GM21786 (cell line): Measurements from ENCODE around the gene SRRM5.
A peak's percentile ranks its signal among the peaks of the same experiment; 100 is the strongest.
"Not testable (repeated sequence)": the region's sequence is repeated elsewhere in the genome, so short reads cannot be mapped to it uniquely, and the experiment has no call there.

Experiments used
- ATAC-seq: cut with Tn5 transposase; IDR thresholded peaks from one replicate; pipeline ENCODE4 v1.9.1; 2021; ENCODE audit not compliant: unreplicated experiment

Gene SRRM5

DNA sequence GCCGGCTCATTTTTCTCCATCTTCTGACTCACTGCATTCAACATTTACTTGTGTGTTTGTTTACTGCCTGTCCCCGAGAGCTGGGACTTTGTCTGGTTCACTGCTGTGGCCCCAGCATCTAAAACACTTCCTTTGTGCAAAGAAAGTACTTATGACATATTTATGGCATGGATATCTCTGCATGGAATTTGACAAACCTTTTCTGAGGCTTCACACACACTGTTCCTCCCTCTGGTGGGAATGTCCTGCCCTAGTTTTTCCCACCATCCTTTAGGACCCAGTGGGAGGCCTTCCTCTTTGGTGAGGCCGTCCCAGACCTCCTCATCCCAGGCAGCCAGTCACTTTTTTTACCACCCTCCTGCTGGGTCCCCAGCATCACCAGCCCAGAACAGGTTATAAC, 1.4 kb upstream of the SRRM5 start:
- no peak for ATAC-seq

DNA sequence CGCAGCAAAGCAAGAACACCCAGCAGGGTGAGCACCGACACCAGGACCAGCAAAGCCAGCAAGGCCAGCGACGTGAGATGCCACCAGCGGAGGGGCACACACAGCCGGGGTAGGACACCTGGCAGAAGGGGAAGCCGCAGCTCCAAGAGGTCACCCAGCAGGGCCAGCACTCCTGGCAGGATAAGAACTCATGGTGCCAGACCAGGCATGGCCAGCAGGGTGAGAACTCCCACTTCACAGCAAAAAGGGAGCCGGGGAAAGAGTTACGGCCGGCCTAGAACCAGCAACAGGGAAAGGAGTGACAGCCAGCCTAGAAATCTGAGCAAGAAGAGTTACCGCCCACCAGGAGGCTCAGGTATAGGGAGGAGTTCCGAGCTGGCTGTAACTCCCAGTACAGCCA, 486 bp downstream of the SRRM5 start:
- no peak for ATAC-seq

DNA sequence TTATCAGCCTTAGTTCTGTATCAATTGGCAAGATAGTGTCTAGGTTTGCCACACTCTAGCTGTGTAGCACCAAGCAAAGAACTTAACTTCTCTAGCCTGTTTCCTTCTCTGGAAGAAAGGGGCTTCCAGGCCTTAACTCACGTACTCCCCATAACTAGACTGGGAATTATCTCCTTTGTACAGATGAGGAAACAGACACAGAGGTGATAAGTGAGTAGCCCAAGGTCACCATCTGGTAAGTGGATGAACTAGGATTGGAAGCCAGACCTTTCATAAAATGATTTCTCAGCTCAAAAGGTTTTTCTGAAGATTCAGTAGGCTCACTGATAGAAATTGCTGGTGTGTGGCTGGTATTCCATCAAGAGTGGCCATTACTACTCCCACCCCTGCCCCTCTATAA, 4.4 kb downstream of the SRRM5 start:
- no peak for ATAC-seq

DNA sequence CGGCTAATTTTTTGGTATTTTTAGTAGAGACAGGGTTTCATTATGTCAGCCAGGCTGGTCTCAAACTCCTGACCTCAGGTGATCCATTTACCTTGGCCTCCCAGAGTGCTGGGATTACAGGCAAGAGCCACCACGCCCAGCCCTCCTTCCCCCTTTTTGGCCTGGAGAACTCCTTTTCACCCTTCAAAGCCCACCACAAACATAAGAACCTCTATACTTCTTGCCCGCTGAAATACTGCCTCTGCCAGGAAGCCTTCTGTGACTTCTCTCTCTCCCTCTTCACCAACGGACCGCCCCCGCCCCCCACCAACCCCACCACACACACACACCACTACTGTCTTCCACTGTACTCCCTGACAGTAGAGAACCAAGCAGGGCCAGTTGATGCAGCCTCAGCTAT, 5.1 kb downstream of the SRRM5 start:
- no peak for ATAC-seq

DNA sequence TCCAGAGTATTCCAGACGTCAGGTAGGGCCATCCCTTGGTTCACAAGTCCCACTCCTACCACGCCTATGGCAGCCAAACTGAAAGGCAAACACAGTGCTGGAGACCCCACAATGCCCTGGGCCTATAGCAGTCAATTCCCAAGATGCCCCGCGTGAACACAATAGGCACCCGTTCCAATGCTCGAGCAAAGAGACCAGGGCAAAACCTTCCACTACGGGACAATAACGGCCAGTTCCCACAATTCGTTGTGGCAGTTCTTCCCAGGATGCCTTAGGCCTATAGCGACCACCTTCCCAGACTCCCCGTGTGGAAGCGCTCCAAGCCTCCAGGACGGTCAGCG, 7.0 kb downstream of the SRRM5 start:
- peak; percentile 8 for ATAC-seq

DNA sequence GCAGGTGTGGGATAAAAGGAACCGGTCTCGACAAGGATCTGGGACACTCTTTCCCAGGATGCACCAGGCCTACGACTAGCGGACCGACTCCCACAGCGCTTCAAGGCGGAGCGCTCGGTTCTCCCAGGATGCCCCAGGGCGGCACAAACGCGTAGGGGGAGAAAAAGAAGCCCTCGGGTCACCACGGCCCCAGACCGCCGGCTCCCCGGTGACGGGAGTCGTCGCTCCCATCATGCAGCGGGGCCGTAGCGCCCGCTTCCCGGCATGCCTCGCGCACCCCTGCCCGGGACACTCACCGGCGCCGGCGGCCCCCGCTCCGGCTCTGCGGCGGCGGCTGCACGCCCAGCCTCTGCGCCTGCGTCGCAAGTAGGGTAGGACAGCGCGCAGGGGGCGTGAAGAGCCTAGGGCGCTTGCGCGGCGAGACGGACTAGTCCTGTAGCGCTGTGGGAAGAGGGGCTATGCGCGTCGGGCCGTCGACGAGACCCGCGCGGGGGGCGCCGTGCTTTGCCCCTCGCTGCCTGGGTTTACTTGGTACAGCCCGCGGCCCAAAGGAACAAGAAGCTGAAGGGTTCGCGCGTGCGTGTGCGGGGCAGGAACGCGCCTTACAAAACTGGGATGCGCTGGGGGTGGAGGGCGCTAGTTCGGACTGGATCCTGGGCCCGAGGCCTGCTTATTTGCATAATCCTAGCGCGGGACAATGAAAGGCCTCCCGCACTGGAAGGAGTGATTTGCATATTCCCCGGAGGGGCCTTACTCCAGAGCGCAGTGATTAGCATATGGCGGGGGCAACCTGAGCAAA, 7.6 kb downstream of the SRRM5 start, which contains the start of gene ZNF428:
Gene ZNF428 (minus strand): TSS at position 368 of the 799 bp plus-strand sequence. CDS start 5,325 bp downstream, outside the sequence.
- peak; percentile 73 for ATAC-seq

DNA sequence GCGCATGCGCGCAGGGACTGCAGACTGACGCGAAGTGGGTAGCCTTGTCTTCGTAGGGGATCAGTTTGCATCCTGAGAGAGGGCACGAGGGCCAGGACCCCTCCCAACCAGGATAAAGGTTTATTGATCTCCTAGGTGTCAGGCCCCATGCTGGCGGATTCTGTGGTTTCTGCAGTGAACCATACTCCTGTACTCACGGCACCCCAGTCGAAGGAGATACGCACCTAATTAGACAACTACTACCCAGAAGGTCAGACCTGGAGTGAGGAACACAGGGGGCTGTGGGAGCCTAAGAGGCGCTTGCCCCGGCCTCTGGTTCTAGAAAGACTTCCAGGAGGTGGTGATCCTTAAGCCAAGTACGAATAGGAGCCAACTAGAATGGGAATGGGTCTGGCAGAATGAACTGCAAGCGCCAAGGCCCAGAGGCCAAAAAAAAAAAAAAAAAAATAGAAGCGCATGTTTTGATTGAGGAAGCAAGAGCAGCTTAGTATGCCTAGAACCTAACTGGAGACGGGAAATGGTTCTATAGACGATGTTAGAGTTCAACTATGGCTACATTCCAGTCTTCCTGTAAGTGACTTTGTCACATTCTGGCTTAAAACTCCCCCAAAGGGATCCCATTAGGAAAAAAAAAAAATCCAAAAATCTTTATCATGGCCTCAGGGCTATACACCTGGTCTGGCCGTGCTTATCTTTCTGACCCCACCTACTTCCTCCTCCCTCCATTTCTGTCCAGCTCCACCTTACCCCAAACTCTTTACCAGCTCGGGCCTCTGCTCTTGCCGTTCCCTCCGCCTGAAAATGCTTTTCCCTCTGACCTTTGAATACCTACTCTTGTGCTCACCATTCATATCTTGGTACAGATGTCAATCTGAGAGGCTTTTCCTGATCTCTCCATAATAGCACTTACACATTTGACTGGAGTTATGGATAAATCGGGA, 8.4 kb downstream of the SRRM5 start:
- ATAC-seq: no peak

DNA sequence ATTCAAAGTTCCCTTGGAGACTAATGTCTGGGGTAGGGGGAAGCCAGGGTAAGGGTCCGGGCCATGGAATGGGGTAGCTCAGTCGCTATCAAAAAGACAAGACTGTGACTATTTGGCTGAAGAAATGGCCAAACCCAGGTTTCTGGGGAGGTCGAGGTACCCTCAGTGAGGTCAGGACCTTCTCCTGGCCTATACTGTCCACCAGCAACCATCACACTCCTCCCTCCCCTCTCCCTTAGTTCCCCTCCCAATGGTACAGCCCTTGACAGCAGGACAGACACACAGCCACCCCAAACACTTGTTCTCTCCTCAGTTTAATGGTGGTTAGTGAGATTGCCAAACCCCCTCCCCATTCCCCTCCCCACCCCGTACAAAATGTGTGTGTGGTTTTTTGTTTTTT, 10.2 kb downstream of the SRRM5 start:
- ATAC-seq: no peak

DNA sequence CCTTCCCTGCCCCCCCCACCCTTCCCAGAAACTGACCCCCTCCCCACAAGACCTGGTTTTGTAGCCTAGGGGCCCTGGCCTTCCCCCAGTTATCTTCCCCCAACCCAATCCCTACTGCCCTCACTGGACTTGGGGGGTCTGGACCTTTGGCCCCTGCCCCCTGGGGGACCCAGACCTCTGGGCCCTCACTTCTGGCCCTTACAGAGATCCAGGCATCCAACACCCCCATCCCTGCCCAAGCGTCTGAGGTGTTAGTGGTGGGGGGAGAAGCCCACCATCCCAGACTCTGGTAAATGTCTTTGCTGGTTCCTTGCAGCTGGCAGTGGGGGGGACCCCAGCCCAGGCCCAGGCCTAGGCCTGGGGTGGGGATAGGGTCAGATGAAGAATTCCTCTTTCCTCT, 11.1 kb downstream of the SRRM5 start:
- no peak for ATAC-seq

DNA sequence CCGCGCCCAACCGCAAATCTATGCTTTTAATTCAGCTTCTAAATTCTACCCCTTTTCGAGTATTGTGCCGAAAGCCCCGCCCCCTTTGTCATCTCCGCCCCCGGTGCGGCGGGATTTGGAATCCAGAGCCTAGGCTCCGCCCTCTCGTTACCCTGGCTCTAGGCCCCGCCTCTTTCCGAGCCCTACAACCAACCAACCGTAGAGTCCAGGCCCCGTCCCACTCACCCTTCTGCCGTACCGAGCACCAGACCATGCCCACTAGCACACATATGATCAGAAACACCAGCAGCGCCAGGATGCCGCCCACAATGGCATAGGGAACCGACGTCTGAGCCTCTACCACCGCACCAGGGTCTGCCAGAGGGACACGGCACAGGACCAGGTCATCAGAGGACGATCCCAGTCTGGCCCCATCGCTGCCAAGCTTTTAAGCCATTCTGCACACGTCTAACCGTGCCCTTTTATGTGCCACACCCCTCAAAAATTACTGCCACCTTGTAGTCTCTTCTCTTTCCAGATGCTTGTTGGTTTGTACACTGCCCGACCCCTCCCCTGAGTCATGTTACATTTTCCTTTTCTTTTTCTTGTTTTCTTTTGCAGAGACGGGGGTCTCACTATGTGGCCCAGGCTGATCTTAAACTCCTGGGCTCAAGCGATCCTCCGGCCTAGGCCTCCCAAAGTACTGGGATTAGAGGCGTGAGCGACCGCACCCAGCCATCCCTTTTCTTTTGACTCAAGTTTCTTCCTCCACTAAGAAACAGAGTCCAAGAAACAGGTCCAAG, 12.2 kb downstream of the SRRM5 start:
- no peak for ATAC-seq

DNA sequence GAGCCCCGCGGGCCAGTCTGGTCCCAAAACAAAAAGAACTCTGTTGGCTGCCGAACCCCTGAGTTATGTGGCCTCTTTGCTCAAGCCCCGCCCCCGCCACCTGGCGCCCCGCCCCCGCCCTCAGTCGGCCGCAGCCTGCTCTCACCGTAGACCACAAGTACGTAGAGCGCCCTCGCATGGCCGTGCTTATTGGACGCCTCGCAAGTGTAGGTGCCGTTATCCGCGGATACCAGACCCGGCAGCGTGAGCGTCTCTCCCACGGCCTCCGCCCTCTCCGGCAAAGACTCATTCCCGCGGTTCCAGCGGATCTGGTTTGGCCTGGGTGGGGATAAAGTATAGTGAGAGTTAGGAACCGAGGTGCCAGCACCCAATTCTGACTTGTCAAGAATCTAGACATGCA, 13.0 kb downstream of the SRRM5 start:
- ATAC-seq: no peak

DNA sequence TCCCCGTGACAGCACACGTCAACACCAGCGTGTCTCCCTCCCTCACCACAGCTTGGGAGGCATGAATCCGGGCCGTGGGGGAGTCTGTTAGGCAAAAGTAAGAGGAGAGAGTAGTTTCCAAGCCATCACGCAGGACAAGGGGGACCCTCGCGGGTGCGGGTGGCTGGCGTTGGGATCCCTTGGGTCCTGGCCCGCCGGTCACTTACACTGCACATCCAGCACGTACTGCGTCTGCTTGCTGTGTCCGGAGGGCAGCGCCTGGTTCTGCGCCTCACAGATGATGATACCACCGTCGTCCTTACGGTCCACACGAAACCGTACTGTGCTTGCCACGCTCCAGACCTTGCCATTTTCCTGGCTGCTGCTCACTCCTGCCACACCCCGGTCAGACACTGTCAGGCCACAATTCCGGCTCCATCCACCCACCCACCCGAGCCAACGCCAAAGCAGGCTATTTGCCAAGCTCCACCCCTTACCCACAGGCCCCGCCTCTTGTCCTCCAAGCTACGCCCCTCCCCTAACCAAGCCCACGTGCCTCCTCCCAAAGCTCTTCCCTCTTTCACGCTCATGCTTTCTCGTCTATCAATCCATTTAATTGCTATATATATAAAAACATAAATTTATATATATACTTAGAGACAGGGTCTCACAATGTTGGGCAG, 14.2 kb downstream of the SRRM5 start:
- ATAC-seq: no peak

DNA sequence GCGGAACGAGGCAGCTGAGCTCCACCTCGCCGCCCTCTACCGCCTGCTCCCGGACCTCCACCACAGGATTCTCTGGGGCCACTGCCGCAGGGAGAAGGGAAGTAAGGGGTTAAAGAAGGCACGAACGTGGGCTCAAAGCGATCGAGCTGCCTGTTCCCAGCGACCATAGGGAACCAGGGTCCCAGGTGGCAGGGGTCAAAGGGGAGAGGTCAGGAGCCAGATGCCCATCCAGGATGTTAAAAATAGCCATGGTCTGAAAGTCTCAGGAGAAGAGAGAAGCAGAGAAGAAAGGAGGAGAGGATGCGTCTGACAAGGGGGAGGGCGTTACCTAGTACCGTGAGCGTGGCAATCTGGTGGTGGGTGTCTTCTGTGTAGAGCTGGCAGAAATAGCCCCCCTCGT, 14.9 kb downstream of the SRRM5 start:
- no peak for ATAC-seq

DNA sequence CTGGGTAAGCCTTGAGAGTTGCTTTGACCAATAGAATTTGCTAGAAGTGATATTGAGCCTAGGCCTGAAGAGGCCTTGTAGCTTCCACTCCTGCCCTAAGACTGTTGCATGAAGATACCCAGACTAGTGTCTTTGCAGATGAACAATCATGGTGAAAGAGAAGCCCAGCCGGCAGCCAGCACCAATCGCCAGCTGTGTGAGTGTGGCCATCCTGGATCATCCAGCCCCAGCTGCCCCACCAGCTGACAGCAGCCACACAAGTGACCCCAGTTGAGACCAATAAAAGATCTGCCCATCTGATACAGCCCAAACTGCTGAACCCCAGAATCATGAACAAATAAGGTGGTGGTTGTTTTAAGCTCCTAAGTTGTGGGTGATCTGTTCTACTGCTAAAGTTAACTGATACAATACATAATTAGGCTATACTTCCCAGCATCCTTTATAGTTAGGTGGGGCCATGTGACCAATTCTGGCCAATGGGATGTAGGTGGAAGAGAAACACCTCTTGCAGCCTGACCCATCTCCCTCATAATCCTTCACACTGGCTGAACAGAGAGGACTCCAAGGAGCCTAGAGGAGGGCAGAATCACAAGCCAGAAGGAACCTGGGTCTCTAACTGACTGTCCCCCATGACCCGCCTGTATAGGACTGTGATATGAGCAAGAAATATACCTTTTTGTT, 16.9 kb downstream of the SRRM5 start:
- no peak for ATAC-seq

DNA sequence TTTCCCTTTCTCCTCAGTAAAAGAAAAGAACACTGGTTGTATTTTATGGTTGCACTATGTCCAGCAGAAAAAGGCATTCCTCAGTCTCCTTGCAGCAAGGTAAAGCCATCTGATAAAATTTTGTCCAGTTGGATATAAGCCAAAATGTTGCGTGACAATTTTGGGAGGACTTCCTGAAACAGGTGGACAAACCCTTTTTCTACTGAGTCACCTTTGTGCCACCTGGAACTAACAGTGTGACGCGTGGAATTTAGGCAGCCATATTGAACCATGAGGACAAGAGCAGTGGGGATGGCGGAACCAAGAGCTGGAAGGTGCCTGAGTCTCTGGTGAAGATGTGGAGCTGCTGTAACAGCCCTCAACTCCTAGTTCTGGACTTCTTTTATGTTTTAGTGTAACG, 19.6 kb downstream of the SRRM5 start:
- no peak for ATAC-seq

DNA sequence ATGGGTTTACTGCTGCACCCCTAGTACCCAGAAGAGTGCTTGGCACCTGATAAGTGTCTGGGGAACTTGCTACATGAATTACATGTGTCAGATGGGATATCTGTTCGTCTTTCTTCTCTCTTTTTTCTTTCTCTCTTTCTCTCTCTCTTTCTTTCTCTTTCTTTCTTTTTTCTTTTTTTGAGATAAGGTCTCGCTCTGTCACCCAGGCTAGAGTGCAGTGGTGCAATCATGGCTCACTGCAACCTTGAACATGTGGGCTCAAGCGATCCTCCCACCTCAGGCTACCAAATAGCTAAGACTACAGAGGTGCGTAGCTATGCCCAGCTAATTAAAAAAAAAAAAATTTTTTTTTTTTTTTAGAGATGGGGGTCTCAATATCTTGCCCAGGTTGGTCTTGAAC, 21.6 kb downstream of the SRRM5 start:
- ATAC-seq: no peak

DNA sequence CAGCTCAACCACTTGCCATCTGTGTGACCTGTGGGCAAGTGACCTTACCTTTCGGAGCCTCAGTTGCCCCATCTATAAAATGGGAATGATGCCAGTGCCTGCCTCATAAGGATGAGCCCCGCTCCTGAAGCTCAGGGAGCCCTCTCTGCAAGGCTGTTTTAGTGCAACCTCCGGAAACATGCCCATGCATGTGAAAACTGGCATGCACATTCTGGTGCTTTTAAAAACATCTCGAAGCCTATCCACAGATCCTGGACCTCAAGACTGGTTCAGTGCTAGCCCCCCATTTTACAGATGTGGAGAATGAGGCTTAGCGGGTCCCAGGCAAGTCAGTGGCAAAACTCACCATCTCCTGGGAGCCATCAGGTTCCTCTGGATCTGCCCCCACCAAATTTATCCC, 22.2 kb downstream of the SRRM5 start:
- ATAC-seq: no peak

DNA sequence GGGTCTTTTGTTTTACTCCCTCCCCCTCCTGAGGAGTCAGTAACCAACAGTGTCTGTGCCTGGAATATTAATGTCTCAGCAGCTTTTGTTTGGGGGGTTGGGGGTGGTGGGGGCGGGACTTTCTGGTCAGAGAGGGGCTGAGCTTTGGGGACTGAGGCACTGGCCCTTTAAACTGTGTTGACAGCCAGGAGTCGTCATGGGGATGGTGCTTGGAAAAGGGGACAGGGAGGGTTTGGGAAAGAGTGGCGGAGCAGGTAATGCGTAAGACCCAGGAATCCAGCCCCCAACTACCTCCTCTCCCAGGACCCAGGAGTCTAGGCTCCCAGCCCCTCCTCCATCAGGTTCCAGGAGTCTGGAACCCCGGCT, 22.6 kb downstream of the SRRM5 start:
- no peak for ATAC-seq

DNA sequence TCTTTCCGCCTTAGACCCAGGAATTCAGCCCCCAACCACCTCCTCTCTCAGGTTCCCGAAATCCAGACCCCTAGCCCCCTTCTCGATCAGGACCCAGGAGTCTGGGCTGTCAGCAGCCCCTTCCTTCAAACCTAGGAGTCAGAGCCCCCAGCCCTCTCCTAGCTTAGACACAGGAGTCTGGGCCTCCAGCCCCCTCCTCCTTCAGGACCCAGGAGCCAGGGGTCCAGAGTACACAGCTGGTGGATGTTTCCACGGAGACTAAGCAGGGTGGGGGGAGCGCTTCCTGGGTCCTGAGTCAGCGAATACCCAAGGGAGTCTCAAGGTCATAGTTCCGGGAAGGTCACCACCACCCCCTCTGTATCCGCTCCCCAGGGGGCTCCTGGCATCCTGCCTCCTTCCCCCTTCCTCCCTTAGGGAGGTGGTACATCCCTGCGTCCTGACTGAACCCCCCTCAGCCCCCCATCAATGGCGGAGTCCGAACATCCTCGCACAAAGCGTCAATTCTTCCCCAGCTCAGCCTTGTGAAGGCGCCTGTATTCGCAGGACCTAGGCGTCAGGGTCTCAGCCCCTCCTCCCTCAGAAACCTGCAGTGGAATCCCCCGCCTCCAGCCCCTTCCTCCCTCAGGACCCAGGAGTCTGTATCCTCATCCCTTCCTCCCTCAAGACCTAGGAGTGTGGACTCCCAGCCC, 23.1 kb downstream of the SRRM5 start:
- no peak for ATAC-seq

DNA sequence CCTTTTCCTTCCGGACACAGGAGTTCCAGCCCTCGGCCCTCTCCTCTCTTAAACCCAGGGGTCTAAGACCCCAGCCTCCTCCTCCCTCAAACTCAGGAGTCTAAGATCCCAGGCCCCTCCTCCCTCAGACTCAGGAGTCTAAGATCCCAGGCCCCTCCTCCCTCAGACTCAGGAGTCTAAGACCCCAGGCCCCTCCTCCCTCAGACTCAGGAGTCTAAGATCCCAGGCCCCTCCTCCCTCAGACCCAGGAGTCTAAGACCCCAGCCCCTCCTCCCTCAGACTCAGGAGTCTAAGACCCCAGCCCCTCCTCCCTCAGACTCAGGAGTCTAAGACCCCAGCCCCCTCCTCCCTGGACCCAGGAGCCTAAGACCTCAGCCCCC, 23.7 kb downstream of the SRRM5 start:
- ATAC-seq: not testable (repeated sequence)
